ENCODE measurements around the gene OR4N5.
"Not testable (repeated sequence)": the region's sequence is repeated elsewhere in the genome, so short reads cannot be mapped to it uniquely, and the experiment has no call there.

OR4N5 gene

GRCh38 chr14:20138520-20138919 is at the start of gene OR4N5:
Gene OR4N5 (plus strand): TSS chr14:20138820. CDS start chr14:20143736, 4,916 bp downstream.
- no peak for DNase-seq

GRCh38 chr14:20092050-20092449 is 46.6 kb upstream of the OR4N5 start:
- DNase-seq = no peak

- no peak for DNase-seq
These were observed 45.2 kb upstream of the OR4N5 start for GRCh38 chr14:20093442-20093841.

- DNase-seq = not testable (repeated sequence)
These were observed 39.5 kb upstream of the OR4N5 start for GRCh38 chr14:20098926-20099770.

- DNase-seq = no peak
These were observed 28.2 kb upstream of the OR4N5 start, which contains the start of gene OR4K17 for GRCh38 chr14:20110438-20110837. Gene OR4K17 (plus strand): TSS chr14:20110739. CDS start chr14:20117500, 6,761 bp downstream.

GRCh38 chr14:20112321-20112720 is 26.3 kb upstream of the OR4N5 start:
- DNase-seq = no peak

GRCh38 chr14:20116748-20117147 is 21.9 kb upstream of the OR4N5 start:
- DNase-seq = no peak

- DNase-seq = no peak
These were observed 19.8 kb upstream of the OR4N5 start for GRCh38 chr14:20118795-20119194.

- no peak for DNase-seq
These were observed 5.3 kb downstream of the OR4N5 start for GRCh38 chr14:20143911-20144310.

- DNase-seq = no peak
These were observed 6.2 kb downstream of the OR4N5 start for GRCh38 chr14:20144820-20145219.

- DNase-seq = no peak
These were observed 25.8 kb downstream of the OR4N5 start for GRCh38 chr14:20164462-20164861.

- DNase-seq = no peak
These were observed 28.5 kb downstream of the OR4N5 start for GRCh38 chr14:20167091-20167490.

- not testable (repeated sequence) for DNase-seq
These were observed 31.2 kb downstream of the OR4N5 start for GRCh38 chr14:20169852-20170251.

GRCh38 chr14:20174205-20174604 is 35.6 kb downstream of the OR4N5 start:
- DNase-seq = not testable (repeated sequence)

- DNase-seq = no peak
These were observed 37.7 kb downstream of the OR4N5 start for GRCh38 chr14:20176330-20176729.

- no peak for DNase-seq
These were observed 38.9 kb downstream of the OR4N5 start for GRCh38 chr14:20177433-20177974.

GRCh38 chr14:20179218-20179617 is 40.6 kb downstream of the OR4N5 start:
- peak in 2 of 58 donors; percentile 1 to 13 for DNase-seq

- DNase-seq = no peak
These were observed 41.3 kb downstream of the OR4N5 start for GRCh38 chr14:20179880-20180279.

GRCh38 chr14:20180486-20180885 is 41.9 kb downstream of the OR4N5 start:
- DNase-seq = no peak

- DNase-seq = no peak
These were observed 45.6 kb downstream of the OR4N5 start for GRCh38 chr14:20184181-20184580.

- DNase-seq = no peak
These were observed 52.0 kb downstream of the OR4N5 start, which contains the start of gene OR11G2 for GRCh38 chr14:20190596-20190995. Gene OR11G2 (plus strand): TSS chr14:20190896. CDS start chr14:20197438, 6,542 bp downstream.

- no peak for DNase-seq
These were observed 52.8 kb downstream of the OR4N5 start for GRCh38 chr14:20191396-20191795.

- peak in 1 of 58 donors; percentile 6 for DNase-seq
These were observed 55.5 kb downstream of the OR4N5 start for GRCh38 chr14:20194101-20194500.
